ENCODE results near the gene TSNAX. TPM values are rescaled to one million over a fixed set of nuclear protein-coding genes. Genes with fewer than 3 reads are reported as not detected.
"Not testable (repeated sequence)": the region's sequence is repeated elsewhere in the genome, so short reads cannot be mapped to it uniquely, and the experiment has no call there.

The TSNAX gene
- polyA plus RNA-seq, 3 donors = 41.6 to 61.3 (median 51.5) TPM

DNA sequence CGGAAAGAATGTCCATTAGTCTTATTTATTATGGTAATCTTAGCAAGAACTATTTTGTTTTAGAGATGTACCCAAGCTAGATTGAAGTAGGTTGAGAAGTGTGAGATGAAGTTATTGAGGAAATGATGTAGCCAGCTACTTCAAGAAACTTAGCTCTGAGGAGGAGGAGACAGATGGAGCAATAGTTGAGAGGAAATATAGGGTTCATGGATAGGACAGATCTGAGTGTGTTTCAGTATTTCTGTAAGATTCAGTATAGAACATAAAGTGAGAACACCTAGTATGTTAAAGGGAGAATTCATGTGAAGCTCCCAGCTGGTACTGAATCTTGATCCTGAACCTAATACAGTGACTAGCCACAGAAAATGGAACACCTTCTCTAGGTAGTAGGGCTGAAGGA lies 28.9 kb downstream of the TSNAX start:
- DNase-seq = no peak

DNA sequence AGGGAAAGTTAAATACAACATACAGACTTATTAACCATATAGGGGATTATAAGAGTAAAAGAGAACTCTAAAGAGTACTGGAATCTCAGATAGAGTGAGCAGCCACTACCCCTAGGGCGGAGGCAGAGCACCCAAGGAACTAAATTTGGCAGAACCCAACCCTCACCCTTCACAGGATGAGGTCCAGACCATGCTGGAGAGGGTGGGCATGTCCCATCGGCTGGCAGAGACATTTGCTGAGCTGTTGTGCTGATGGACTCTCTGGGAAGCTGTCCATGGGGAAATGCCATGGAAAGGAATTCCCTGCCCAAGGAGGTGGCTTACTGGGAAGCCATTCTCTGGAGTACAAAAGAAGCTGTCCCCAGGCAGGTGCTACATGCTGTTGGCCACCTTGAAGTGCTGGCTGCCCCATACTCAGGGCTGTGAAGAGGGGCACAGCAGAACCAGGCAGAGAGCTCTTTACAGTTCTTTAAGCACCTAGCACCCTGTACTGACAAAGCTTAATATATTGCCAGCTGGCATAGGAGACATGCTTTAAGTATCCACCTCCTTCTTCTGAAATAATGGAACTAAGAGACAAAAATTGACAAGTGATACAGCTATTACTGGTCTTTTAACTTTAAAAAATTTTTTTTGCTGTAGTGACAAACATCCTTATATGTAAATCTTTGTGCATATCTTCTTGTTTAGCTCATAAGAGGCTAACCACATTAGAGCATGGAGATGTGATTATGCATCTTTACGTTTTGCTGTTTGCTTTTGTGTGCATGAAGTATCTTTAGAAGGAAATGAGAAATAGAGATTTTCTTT lies 29.6 kb downstream of the TSNAX start:
- DNase-seq = no peak

DNA sequence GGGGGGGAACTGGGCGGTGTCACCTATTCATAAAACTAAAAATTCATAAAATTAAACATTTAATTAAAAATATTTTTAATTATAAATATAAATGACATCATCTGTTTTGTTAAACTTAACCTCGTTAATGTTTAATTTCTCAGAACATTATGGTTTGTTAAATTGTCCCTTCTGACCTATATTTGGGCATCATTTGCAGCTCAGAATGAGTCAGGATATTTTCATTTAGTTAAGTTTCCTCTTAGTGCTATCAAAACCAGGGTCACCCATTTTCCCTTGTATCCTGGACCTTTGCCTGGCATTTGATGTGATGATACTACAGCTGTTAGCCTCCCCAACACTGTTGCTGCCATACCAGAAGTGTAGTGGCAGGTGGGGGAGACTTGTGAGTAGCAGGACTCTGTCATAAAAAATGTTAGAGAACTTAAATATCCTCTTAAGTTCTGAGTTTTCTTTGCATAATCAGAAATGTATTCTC lies 30.3 kb downstream of the TSNAX start:
- DNase-seq = no peak

DNA sequence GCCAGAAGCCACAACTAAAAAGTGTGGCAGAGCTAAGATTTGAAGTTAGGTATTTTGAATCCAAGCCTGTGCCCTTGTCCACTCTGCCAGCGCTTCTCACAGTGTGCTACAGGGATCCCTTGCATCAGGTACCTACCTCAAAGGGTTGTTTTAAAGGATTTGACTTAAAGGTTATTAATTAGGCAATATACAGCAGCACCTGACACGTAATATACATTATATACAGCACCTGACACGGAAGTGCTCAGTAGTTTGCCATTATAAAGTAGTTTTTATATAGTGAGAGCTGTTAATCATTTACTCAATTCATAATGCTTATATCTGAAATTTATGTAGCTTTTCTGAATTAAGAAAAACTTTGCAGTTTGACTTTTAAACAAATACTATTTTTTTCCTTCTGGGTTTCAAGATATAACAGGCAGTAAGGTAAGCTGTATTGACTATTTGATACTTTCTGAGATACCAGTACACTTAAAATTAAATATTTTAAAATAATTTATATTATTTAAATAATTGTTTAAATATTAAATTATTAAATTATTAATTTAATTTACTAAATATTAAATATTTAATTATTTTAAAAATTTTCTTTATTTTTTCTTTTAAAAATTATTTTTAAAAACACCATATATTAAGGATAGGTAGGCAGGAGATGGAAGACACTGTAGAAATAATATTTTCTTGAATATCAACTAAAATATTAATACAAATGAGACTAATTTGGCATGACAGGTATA lies 33.3 kb downstream of the TSNAX start:
- DNase-seq = no peak

DNA sequence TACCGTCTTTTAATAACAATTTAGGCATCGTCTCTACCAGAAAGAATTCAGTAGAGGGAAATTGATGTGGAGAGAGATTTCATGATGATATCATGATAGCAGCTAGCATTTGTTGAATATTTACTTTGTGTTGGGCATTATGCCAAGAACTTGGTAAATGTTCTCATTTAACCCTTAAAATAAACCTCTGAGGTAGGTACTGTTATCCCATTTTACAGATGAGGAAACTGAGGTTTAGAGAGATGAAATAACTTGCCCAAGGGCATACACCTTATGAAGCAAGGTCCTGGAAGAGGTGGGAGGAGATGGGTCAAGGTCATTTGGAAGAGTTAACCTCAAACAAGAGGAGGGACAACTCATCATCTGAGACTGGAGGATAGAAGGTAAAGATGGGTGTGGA lies 34.8 kb downstream of the TSNAX start:
- no peak for DNase-seq

DNA sequence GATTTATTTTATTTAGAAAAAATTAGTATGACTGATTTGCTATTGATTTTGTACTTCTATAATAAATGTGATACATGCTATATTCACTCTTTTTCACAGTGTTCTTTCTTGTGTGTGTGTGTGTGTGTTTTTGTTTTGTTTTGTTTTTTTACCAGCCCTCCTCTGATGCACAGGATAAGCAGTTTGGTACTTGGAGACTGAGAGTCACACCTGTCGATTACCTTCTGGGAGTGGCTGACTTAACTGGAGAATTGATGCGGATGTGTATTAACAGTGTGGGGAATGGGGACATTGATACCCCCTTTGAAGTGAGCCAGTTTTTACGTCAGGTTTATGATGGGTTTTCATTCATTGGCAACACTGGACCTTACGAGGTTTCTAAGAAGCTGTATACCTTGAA lies 35.9 kb downstream of the TSNAX start:
- no peak for DNase-seq

GRCh38 chr1:231566496-231566895 lies 38.0 kb downstream of the TSNAX start:
- DNase-seq = no peak

DNA sequence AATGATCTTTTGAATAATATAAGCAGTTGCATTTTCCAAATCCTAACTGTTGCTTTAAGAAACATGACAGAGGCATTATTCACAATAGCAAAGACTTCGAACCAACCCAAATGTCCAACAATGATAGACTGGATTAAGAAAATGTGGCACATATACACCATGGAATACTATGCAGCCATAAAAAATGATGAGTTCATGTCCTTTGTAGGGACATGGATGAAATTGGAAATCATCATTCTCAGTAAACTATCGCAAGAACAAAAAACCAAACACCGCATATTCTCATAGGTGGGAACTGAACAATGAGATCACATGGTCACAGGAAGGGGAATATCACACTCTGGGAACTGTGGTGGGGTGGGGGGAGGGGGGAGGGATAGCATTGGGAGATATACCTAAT lies 41.8 kb downstream of the TSNAX start:
- not testable (repeated sequence) for DNase-seq

DNA sequence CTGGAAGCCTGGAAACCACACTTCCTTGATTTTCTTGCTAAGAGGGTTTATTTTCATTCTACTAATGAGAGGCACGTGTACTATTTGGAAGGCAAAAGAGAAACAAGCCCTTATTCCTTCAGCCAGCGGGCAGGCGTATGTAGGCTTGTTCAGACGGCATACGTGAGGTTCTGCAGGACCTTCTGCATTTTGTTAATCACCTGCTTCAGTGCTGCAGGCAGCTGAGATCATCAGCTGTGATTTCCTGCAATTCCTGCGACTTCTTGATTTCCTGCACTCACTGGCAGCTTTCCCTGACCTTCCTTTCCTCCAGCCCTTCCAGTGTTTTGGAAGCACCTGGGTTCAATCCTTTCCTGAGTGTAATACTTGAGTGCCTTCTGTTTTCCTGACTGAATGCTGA lies 43.4 kb downstream of the TSNAX start:
- DNase-seq = no peak

DNA sequence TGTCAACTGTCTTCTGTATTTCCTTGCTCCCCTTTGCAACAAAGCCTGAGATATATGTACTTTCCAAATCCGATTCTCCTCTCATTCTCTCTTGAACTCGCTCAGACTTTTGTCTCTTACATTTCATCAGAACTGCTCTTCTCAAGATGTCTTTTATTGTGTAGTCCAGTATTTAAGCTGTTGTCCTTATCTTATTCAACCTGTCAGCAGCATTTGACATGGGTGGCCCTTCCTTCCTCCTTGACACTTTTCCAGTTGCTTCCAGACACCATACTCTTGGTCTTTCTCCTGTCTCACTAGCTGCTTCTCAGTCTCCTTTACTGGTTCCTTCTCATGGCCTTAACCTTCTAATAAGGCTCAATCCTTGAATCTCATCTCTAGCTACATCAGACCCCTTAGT lies 47.0 kb downstream of the TSNAX start:
- no peak for DNase-seq

- DNase-seq = no peak
These were observed 48.6 kb downstream of the TSNAX start for GRCh38 chr1:231576804-231577718.

DNA sequence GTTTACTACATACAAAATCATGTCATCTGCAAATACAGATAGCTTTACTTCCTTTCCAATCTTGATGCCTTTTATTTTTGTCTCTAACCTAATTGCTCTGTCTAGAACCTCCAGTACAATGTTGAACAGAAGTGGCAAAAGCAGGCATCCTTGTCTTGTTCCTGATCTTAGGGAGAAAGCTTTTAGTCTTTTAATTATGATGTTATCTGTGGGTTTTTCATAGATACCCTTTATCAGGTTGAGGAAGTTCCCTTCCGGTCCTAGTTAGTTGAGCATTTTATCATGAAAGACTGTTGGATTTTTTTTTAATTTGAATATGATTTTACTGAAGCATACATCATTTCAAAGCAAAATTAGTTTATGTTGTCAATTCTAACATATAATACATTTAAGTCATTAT lies 52.4 kb downstream of the TSNAX start:
- DNase-seq = no peak

- no peak for DNase-seq
These were observed 53.4 kb downstream of the TSNAX start for GRCh38 chr1:231581859-231582258.

- no peak for DNase-seq
These were observed 54.9 kb downstream of the TSNAX start for GRCh38 chr1:231583376-231583775.

DNA sequence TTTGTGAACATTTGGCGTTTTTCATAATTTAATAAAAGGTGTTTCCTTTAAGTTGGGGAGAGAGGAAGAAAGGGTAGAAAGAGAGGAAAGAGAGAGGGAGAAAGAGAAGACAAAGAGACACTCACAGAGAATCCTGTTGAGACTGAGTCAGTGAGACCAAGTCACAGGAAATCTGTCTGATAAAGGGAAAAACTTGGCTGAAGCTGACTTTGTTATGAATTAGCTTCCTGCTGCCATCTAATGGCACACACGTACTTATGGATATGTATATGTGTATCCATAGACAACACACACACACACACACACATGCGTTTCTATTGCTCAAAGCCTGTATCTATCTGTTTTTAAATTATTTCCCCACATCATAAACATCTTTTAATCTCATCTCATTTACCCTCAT lies 55.6 kb downstream of the TSNAX start:
- DNase-seq = no peak

DNA sequence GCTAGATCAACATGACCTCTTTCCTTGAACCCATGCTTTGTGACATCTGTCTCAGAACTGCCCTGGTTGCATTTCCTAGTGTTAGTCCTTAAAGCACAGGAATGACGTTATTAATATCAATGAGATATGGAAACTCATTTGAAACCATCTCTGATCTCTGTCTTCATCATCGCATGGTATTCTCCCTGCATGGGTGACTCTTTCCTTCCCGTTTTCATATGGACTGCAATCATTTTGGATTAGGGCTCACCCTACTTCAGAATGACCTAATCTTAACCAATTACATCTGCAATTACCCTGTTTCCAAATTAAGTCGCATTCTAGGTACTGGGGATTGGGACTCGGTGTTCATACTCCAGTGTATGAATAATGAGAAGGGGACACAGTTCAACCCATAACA lies 56.5 kb downstream of the TSNAX start:
- DNase-seq = no peak

DNA sequence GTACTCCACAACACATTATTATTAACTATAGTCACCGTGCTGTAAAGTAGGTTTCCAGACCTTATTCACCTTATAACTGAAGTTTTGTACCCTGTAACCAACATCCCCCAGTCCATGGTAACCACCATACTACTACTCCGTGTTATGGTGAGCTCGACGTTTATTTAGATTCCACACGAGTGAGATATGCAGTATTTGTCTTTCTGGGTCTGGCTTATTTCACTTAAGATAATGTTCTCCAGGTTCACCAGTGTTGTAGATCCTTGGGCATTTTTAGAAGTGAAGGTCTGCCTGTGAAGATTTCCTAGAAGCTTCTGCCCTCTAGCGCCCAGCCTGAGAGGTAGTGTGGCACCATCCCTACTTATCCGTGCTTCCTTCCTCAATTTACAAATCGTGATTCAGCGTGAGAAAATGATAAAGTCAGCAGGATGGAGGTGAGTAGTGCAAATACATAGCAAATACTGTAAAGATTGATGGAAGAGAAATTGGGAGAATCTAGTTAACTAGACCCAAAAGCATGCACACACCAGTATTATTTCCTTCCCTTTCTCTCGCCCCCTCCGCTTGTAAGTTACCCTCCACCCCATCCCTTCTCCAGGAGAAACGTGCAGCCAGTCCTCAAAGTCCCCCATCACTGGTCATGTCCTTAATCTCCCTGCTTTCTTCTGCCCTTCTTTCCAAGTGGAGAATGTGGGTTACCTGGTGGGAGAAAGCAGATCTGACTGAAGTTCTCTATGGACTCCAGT lies 62.2 kb downstream of the TSNAX start:
- no peak for DNase-seq

DNA sequence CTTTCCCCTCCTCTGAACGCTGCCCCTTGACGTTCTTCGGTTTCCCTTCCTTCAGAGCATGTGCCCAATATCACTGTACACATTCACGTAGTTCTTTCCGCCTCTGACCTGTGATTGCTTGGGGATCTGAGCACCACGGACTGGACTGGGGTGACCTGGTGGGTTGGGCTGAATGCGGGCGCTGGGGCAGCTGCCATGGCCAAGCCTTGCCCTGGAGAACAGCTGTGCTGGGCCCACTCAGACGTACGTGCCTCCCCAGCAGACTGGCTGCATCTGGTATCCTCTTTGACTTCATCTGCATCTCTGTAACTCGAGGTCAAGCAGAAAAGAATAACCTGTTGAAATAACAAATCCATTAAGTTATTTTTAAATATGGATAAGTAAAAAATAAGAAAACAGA lies 63.0 kb downstream of the TSNAX start:
- DNase-seq = no peak

DNA sequence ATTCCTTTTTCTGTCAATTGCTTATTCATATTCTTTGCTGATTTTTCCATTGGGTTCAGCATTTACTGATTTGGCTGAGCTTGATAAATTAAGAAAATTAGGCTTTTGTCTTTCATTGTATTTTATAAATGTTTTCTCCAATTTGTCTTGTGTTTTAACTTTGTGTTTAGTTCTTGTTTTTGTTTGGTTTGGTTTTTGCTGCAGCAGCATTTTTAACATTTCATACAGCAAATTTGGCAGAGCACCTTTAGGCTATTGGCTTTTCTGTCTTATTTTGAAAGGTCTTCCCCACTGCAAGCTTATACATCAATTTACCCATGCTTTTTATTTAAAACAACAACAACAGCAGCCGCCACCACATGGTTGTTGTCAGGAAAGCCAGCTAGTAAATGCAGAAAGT lies 64.3 kb downstream of the TSNAX start:
- no peak for DNase-seq

DNA sequence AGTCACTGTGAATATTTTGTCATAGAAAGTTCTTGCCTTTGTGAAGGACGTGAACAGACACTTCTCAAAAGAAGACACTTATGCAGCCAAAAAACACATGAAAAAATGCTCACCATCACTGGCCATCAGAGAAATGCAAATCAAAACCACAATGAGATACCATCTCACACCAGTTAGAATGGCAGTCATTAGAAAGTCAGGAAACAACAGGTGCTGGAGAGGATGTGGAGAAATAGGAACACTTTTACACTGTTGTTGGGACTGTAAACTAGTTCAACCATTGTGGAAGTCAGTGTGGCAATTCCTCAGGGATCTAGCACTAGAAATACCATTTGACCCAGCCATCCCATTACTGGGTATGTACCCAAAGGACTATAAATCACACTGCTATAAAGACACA lies 64.8 kb downstream of the TSNAX start:
- DNase-seq = not testable (repeated sequence)

- no peak for DNase-seq
These were observed 65.7 kb downstream of the TSNAX start for GRCh38 chr1:231594123-231594522.

- no peak for DNase-seq
These were observed 66.3 kb downstream of the TSNAX start for GRCh38 chr1:231594749-231595148.

Data from renal pelvis (tissue), 4 donors.